GM21529 (cell line): Measurements from ENCODE around the gene F12.
"Not testable (repeated sequence)": the region's sequence is repeated elsewhere in the genome, so short reads cannot be mapped to it uniquely, and the experiment has no call there.

Experiments used
- ATAC-seq: cut with Tn5 transposase; IDR thresholded peaks from one replicate; pipeline ENCODE4 v1.9.1; 2021; ENCODE audit not compliant: unreplicated experiment

Gene F12

GRCh38 chr5:177417081-177417480 lies 7.7 kb upstream of the F12 start:
- ATAC-seq: not testable (repeated sequence)

- no peak for ATAC-seq
These were observed 5.1 kb upstream of the F12 start for GRCh38 chr5:177414481-177414880.

DNA sequence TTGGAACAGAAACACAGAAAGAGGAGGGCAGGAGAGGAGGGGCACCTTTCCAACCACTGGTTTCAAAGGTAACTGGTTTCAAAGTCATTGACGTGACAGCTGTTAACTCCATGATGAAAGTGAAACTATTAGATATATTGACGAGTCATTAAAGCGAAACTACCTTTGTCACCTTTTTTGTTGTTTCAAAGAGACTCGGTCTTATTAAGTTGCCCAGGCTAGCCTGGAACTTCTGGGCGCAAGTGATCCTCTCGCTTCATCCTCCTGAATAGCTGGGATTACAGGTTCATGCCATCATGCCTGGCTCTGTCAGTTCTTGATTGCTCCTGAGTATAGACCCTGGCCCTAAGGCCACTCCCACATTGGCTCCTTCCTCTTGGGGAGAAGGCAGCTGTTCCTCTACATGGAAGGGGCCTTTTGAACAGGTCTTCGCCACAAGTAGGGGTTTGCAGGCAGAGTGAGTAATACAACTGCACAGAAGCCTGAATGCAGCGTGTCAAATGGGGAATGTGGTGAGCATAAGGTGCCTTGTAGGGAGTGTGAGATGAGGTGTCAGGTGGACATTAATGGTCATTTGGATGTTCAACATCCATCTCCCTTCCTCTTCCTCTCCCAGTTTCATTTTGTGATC lies 3.4 kb upstream of the F12 start:
- ATAC-seq: peak; percentile 84

GRCh38 chr5:177410575-177410974 lies 1.2 kb upstream of the F12 start:
- ATAC-seq: no peak

- ATAC-seq: no peak
These were observed 3.6 kb downstream of the F12 start for GRCh38 chr5:177405805-177406204.

DNA sequence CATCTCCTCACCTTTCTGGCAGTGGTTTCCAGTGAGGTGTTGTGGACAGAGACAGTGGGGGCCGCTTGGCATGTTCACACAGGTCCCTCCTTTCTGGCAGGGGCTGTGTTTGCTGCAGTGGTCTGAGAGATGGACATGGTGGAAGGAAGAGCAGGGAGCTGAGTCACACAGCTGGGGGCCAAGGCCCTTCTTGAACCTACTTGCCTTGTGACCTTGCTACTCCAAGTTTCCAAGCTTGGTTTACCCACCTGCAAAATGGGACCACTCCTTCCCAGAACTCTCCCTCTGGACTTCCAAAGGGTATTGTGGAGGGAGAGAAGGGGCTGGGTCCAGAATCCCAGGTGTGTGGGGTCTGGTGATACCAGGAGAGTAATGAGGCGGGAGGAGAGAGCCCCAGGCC lies 4.1 kb downstream of the F12 start:
- ATAC-seq: no peak

GRCh38 chr5:177404641-177405179 lies 4.7 kb downstream of the F12 start:
- no peak for ATAC-seq

- ATAC-seq: peak; percentile 80
These were observed 5.3 kb downstream of the F12 start for GRCh38 chr5:177403792-177404640.

- ATAC-seq: peak; percentile 26
These were observed 6.1 kb downstream of the F12 start for GRCh38 chr5:177403102-177403791.

DNA sequence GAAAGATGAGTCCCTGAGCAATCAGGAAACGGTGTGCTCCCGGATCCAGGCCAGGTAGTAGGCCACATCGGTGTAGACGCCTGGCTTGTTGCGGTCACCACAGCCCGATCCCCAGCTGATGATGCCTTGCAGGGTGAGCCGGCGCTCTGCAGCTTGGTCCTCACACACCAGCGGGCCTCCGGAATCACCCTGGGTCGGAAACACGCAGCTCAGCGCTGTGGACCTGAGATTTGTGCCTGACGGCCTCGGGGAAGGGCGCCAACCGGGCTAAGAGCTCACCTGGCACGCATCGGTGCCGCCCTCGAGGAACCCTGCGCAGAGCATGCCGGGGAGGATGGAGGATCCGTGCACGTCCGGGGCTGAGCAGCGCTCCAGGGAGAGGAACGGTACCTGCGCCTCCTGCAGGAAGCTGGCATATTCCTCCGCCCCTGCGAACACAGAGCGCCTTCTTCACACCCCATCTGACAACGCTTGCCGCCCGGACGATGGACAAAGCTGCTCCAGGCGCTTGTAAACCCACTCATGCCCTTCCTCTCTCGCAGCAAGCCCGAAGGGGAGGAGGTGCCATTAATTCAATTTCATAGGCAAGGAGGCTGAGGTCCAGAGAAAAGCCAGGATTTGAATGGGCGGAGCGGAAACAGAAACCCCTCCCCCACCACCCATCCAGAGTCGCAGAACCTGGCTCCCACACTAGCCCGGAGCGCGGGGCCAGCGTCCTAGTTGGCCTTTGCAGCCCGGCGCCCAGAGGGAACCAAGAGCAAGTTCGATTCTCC lies 6.9 kb downstream of the F12 start:
- no peak for ATAC-seq

DNA sequence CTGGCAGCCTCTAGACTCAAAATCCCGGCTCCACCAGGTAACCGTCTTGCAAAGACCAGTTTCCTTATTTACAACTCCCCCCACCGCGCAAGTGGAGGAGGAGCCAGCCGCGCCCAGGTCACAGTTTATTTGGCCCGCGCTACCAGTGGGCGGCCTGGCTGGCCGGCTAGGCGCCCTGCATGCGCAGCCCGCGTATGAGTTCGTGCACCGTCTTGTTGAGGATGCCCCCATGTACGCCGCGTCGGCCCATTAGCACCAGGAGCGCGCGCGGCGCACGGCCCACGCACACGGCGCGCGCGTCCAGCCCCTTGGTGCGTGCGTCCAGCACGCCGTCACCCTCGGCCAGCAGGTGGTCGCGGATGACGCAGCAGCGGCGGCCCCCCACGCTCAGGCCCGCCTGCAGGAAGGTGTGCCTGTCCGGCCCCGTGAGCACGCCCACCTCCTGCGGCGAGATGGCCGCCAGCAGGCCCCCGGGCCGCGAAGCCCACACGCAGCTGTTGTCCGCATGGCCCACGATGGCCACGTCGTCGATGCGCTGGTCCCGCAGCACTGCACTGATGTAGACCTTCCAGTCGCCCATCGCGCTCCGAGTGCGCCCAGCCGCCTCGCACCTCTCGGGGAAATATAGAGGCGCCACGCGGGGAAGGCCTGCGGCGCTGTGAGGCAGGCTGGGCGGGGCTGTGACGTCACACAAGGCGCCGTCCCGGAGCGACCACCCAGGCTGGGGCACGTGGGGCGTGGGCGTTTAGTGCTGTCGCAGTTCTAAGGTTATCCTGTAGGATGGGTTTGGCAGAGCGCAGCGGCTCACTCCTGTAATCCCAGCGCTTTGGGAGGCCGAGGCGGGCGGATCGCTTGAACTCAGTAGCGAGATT lies 9.1 kb downstream of the F12 start, which contains the start of gene PFN3:
PFN3 (minus strand) TSS at position 665 of the 872 bp plus-strand sequence; CDS start at position 580, 85 bp downstream.
- no peak for ATAC-seq

GRCh38 chr5:177397875-177398390 lies 11.4 kb downstream of the F12 start:
- ATAC-seq: no peak

GRCh38 chr5:177396807-177397206 lies 12.6 kb downstream of the F12 start:
- ATAC-seq: no peak

- ATAC-seq: no peak
These were observed 13.3 kb downstream of the F12 start for GRCh38 chr5:177396078-177396477.

DNA sequence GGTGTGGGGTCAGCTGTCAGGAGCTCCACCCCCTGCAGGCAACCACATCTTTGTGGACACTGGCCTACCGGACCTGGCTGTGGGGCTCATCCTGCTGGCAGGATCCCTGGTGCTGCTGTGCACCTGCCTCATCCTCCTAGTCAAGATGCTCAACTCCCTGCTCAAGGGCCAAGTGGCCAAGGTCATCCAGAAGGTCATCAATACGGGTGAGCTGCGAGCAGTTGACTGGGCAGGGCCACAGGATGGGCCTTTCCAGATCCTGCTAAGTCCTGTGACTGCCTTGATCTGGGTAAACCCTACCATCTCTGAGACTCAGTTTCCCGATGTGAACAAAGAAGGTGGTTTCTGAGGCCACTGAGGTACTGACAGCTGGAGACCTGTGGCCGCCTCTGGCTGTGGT lies 15.4 kb downstream of the F12 start:
- no peak for ATAC-seq

GRCh38 chr5:177393206-177393765 lies 16.1 kb downstream of the F12 start:
- ATAC-seq: no peak

DNA sequence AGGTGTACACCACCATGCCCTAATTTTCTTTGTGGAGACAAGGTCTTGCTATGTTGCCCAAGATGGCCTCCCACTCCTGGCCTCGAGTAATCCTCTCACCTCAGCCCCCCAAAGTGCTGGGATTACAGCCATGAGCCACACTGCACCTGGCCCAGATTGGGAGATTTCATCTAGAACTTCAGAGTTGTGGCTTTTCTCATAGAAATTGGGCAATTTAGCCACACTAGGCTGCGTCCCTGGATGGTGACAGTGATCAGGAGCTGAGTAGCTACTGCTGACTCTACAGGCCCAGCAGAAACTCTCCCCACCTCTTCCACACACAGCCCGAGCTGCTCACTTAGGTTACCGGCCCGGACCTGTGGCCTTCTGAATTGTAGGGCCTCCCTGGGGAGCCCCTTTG lies 16.6 kb downstream of the F12 start:
- ATAC-seq: no peak

DNA sequence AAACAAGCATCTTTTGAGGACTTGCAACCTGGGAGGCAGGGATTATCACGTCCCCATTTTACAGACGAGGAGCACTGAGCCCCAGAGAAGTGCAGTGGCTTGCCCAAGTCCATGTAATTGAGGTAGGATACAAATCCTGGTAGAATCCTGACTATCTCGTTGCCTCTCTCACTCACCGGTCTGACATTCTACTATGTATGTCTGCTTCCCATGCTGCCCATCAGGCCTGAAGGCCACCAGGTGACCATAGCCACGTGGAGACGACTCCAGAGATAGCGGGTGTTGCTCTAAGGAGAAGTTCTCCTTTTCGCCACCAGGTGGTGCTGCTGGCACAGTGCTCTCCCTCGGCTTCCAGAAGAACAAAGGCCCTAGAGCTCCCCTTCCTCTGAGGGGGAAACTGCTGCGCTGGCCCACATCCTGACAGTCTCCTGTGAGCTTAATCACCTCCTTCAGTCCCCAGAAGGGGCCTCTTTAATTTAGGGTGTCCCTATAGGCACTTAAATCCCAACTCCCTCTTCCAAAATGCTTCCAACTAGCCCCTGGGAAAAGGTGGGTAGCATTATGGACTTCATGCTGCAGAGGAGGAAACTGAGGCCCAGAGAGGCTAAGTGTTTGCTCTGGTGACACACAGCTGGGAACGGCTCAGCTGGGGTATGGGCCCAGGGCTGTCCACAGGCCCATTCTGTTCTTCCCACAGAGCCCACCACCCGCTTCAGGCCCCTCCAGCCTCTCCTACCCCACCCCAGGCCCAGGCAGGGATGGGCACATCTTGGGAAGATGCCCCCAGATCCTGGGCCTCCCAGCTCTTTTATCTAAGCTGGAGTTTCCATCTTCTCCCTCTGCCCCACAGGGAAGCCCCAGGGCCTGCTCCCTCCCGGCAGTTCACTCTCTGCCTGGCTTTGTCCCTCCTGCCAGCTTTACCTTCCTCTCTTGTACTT lies 18.7 kb downstream of the F12 start:
- peak; percentile 54 for ATAC-seq
